ENCODE results near the gene B4GALNT4. TPM values are rescaled to one million over a fixed set of nuclear protein-coding genes. Genes with fewer than 3 reads are reported as not detected.

Gene B4GALNT4
- polyA plus RNA-seq, 2 of the 4 experiments (the other 2 are of a cell fraction): 5.3 to 27.5 TPM

GRCh38 chr11:384511-384910 lies 15.2 kb downstream of the B4GALNT4 start:
- Histone ChIP-seq H3K4me3 (no peak overlapping the region), H3K27ac (no peak overlapping the region), H3K4me2 (no peak overlapping the region), H3K9me3 (no peaks in the 10 kb centered on the region), H3K4me1 (no peaks in the 10 kb centered on the region)
- POLR2A ChIA-PET: no interaction called here
- FAIRE-seq (no peak), DNase-seq (ENCODE audit: low read depth in 1 of 2, low spot score in 1 of 2) (no peak), ATAC-seq (no peak)
- CTCF ChIA-PET: interaction anchor here (1.7 kb wide), 1 partner anchor 64 kb away, joined by 4 read pairs; no protein-coding TSS in a partner anchor
- no peak for TF ChIP-seq PBX3 (IDR thresholded peaks at IDR 0.05)
- TF ChIP-seq BCL3 (IDR thresholded peaks at IDR 0.05): no peak
- no peak for TF ChIP-seq ELK1 (IDR thresholded peaks at IDR 0.05; ENCODE audit: low read depth, low read length)
- TF ChIP-seq CBX2 (IDR thresholded peaks at IDR 0.05; ENCODE audit: borderline replicate concordance, low read depth): no peak
- TF ChIP-seq JUN (IDR thresholded peaks at IDR 0.05): no peak
- TF ChIP-seq TP53 (CRISPR knock-in tag; IDR thresholded peaks at IDR 0.05): no peak
- no peak for TF ChIP-seq NFE2L2 (conservative IDR thresholded peaks at IDR 0.05; ENCODE audit: low read length)
- no peak for TF ChIP-seq HMGXB4 (CRISPR knock-in tag; IDR thresholded peaks at IDR 0.05; ENCODE audit: borderline replicate concordance)
- no peak for TF ChIP-seq NR3C1 (IDR thresholded peaks at IDR 0.05)
- no peak for TF ChIP-seq RARB (CRISPR knock-in tag; IDR thresholded peaks at IDR 0.05)
- TF ChIP-seq MAZ (IDR thresholded peaks at IDR 0.05; ENCODE audit: borderline replicate concordance, low read depth, low read length): no peak
- TF ChIP-seq RCOR1 (IDR thresholded peaks at IDR 0.05; ENCODE audit: low read depth, low read length): no peak
- no peak for TF ChIP-seq PHF8 (IDR thresholded peaks at IDR 0.05; ENCODE audit: borderline replicate concordance, low read depth)
- TF ChIP-seq MYC (IDR thresholded peaks at IDR 0.05; ENCODE audit: borderline replicate concordance, low read length): no peak
- WGBS (ENCODE audit: missing lambda C conversion rate): 92% methylated on average over 7 of the region's 16 CpGs

- ATAC-seq (no peak), FAIRE-seq (no peak), DNase-seq (ENCODE audit: low read depth in 1 of 2, low spot score in 1 of 2) (no peak)
- CTCF ChIA-PET: interaction anchor here (1.1 to 1.4 kb wide), 2 partner anchors 13 to 23 kb away, joined by 3 to 5 read pairs; no protein-coding TSS in a partner anchor
- POLR2A ChIA-PET: no interaction called here
- Histone ChIP-seq H3K4me2 (no peak overlapping the region), H3K4me1 (no peaks in the 10 kb centered on the region), H3K9me3 (no peaks in the 10 kb centered on the region), H3K27ac (no peak overlapping the region), H3K4me3 (no peak overlapping the region)
- 50% methylated on average over 1 of the region's 19 CpGs for WGBS (ENCODE audit: missing lambda C conversion rate)
- TF ChIP-seq MAFK (IDR thresholded peaks at IDR 0.05; ENCODE audit: partially characterized antibody) (no peak), CHD4 (IDR thresholded peaks at IDR 0.05; ENCODE audit: borderline replicate concordance) (no peak), REST (IDR thresholded peaks at IDR 0.05) (no peak), E2F6 (IDR thresholded peaks at IDR 0.05; ENCODE audit: borderline replicate concordance, low read depth) (no peak), TFCP2L1 (CRISPR knock-in tag; IDR thresholded peaks at IDR 0.05) (no peak), PHF8 (IDR thresholded peaks at IDR 0.05; ENCODE audit: borderline replicate concordance, low read depth) (no peak), JUN (IDR thresholded peaks at IDR 0.05) (no peak), NPAS2 (CRISPR knock-in tag; IDR thresholded peaks at IDR 0.05; ENCODE audit: borderline replicate concordance) (no peak), MYC (IDR thresholded peaks at IDR 0.05; ENCODE audit: borderline replicate concordance, low read length) (no peak), BHLHE40 (IDR thresholded peaks at IDR 0.05; ENCODE audit: low read depth, low read length) (no peak)
Measured at GRCh38 chr11:385594-386351, 16.5 kb downstream of the B4GALNT4 start.
